Peyer's patch (tissue), 4 donors: ENCODE results near the gene BHLHA15.

Experiments used
- CTCF ChIP-seq, 6 experiments: fragments of 450-650 bp in 4 of 6; fragments of 200-600 bp in 2 of 6; sonication (generic) in 1 of 6; IDR thresholded peaks; one replicate each; pipeline ENCODE4 v1.5.1; 2017 to 2019; ENCODE audit warnings: antibody characterized with exemption in 6 of 6, mild to moderate bottlenecking in 3 of 6, moderate library complexity in 1 of 6
- POLR2A ChIP-seq, 2 donors: fragments of 450-650 bp; IDR thresholded peaks; one replicate each; pipeline ENCODE4 v1.5.1; 2017; ENCODE audit warnings: antibody characterized with exemption in 2 of 2, mild to moderate bottlenecking in 2 of 2, moderate library complexity in 2 of 2

GRCh38 chr7:98224701-98225181 is 13.5 kb downstream of the BHLHA15 start:
- TF ChIP-seq CTCF (IDR thresholded peaks at IDR 0.05) = no peak
- TF ChIP-seq POLR2A (IDR thresholded peaks at IDR 0.05) = no peak
